Measurements from ENCODE around the gene OGDH.
"Not testable (repeated sequence)": the region's sequence is repeated elsewhere in the genome, so short reads cannot be mapped to it uniquely, and the experiment has no call there.

Gene OGDH

DNA sequence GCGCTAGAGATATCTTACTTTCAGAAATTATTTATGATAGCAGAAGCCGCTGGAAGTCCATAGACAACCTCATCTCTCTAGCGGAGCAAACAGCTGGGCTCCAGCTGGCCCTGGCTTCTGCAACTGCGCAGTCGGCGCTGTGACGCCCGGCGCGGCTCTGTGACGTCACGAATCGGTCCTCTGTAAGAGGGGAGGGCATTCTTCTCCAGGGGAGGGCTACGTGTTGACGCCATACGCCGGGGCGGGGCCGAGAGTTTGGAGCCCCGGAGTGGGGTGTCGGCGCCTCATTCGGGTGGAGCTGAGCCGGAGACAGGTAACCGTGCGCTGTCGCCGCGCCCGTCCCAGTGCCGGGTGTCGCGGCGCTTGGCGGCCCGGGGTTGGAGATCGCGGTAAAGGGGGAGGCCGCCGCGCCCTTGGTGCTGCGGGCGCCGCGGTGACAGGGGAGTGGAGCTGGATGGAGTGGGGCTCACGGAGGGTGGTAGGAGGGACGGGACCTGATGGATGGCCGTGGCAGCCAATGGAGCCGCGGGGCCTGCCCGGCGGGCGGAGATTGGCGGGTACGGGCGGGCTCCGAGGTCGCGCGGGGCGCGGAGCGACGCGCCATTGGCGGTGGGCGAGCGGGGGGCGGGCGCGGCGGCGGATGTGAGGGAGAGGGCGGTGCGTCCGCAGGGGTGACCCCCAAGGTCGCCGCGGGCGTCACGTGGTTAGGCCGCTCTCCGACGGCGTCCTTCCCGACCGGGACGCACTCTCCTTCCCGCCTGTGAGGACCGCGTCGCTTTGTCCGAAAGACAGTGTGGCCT lies at the start of gene OGDH:
TSS of gene OGDH (plus strand) at position 287 of the 800 bp plus-strand sequence. CDS start 17,717 bp downstream, outside the sequence.
- peak; percentile 98 for DNase-seq

DNA sequence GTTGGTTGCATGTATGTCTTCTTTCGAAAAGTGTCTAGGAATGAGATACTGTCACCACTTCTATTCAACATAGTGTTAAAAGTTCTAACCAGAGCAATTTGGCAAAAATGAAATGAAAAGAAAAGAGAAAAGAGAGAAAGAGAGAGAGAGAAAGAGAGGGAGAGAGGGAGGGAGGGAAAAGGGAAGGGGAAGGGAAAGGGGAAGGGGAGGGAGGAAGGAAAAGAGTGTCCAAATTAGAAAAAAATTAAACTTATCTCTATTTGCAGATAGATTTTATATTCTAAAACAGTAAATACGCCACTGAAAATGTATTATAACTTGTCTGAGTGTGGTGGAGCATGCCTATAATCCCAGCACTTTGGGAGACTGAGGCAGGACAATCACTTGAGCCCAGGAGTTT lies 48.9 kb upstream of the OGDH start:
- no peak for DNase-seq

DNA sequence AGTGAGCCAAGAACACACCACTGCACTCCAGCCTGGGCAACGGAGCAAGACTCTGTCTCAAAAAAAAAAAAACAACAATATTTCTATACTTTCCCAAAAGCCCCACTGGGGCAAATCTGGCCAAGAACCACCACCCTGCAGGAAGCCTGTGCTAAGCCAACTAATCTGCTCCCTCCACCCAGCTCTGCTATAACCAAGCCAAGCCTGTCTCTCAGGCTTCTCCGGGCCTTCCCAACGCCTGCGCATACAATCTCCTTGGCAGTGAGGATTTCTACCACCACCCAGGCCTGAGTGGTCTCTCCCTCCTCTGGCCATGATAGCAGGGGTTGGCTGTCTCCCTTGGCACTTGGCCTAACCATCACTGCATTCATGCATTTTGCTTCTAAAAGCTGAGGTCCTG lies 46.9 kb upstream of the OGDH start:
- no peak for DNase-seq

DNA sequence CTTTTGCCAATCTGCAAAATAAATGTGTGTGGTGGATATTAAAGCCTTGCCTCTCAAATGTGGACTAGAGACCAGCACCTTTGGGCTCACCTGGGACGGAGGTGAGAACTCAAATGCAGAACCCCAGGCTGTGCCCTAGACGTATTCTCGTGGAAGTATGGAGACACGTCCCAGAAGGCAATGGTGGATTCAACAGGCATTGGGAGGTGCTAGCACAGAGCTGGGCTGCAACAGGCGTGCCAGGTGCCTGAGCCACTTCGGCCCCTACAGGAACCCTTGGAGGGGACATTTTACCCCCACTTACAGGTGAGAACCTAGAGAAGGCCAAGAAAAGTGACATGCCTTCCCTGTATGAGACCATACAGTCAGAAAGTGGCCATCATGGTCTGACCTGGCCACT lies 44.9 kb upstream of the OGDH start:
- no peak for DNase-seq

DNA sequence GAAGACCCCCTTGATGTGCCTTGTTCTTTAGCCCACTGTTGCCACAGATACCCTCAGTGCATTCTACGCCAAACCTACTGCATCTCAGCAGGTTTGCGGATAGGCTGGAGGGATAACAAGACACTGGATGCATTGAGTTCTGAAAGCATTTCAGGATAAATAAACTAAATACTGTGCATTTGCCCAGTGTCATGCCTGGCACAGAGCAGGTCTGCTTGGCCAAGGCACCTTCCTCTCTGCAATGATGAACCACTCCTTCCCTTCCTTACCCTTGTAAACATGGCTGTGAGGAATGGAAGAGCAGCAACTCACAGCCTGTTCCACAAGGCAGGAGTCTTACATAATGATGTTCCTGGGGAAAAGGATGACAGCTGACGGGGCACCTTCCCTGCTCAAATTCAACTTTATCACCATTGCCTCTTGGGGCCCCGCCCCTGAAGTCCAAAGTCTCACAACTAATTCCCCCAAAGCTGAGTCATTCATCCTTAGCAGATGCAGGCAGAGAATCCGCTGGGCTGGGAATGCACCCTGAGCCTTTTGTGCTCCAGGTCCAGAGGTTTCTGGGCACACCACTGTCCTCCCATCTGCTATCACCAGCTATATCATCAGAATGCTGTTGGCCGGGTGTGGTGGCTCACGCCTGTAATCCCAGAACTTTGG lies 44.3 kb upstream of the OGDH start:
- DNase-seq: no peak

DNA sequence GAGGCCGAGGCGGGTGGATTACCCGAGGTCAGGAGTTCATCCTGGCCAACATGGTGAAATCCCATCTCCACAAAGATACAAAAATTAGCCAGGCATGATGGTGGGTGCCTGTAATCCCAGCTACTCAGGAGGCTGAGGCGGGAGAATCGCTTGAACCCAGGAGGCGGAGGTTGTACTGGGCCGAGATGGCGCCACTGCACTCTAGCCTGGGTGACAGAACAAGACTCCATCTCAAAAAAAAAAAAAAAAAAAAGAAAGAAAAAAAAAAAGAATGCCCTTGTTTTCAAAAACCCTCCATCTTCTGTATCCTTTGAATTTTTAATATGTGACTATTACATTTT lies 43.8 kb upstream of the OGDH start:
- not testable (repeated sequence) for DNase-seq

DNA sequence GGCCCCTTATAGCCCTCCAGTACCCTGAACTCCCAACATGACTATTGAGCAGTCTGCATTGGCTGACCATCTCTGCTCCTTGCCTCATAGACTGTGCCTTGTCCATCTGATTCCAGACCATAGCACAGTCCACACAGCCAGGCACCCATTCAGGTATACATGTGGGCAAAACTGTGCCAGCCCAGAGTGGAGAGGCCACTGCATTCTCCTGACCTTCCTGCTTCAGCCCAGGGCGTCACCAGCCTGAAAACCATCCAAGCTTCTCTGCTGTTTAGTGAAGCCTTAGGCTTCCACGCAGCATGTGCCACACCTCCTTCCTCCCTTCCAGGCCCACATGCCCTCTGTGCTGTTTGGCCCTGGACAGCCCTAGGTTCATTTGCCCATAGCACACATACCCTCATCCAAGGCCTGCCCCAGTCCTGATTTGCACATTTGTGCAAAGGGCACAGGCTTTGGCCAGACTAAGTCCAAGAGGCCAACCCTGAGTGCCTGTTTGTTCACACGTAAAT lies 43.2 kb upstream of the OGDH start:
- no peak for DNase-seq

DNA sequence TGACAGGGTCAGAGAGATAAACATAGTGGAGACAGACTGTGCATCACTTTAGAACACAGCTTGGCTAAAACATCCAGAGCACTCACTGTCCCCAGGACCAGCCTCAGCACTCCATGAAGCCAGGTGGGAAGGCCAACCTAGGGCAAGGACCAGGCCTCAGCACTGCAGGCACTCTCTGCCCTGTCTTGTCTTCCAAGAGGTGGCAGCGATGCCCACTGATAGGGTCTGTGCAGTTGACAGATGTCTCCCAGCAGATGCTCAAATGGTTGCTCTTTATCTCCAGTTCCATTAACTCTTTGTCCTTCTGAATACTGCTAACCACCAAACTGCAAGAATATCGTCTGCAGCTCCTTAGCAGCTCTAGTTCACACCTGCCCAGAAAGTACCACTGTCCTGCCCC lies 41.8 kb upstream of the OGDH start:
- DNase-seq: no peak

DNA sequence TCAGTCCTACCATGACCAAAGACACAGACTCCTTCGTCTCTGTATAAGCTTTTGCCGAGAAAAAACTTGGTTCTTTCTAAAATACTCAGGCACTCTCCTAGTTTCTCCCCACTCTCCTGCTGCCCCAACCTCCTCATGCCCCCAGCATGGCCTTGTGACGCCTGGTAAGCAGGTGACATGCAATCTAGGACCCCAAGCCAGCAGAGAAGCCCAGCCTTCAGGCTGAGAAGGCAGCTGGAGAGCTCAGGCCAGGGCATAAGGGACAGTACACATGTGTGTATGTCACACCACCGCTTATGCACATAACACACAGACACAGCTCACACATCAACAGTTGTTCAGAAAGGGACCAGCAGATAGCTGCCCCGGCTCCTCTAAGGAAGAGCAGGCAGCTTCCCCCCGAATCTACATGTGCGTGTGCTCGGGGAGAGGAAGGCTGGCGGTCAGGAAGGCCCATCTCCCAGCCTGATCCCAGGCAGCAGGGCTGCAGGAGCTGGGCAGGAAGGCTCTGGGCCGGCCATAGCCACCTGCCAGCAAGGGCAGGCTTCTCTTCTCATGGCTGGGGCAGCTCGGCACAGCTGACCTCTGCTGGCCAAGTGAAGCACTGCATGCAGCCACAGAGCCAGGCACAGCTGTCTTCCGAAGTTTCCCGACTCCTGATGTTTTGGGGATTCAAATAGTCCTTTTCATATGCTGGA lies 41.2 kb upstream of the OGDH start:
- DNase-seq: peak; percentile 43

DNA sequence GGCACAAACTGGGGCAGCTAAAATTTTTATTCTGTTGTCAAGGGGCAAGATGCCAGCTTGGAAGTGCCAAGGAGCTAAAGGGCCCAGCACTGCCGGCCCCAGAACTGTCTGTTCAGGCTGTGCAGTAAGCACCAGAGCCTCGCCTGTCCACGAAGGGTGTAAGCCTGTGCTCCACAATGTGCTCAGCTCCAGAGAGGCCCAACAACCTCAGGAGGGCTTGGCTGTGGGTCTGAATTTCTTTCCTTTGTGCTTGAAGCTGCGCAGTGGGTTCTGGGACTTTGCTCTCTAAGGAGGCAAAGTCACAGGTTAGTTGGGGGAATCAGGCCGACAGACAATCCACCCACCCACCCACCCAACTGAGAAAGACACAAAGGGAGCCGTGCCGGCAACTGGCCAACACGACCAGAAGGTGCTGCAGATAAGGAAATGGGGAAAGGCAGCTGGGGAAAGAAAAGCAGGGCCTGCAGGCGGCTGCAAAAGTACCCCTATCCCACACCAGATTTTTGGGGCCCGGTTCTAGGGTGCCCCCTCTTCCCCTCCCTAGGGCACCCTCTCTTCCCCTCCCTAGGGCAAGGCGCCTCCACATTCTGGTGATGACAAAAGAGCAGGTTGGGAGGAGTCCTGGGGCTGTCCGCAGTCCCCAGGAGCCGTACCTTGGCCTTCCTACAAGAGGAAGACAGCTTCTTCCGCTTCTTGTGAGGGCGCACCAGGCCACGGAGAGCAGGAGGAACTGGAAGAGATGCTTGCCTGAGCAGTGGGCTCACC lies 40.5 kb upstream of the OGDH start:
- DNase-seq: no peak

DNA sequence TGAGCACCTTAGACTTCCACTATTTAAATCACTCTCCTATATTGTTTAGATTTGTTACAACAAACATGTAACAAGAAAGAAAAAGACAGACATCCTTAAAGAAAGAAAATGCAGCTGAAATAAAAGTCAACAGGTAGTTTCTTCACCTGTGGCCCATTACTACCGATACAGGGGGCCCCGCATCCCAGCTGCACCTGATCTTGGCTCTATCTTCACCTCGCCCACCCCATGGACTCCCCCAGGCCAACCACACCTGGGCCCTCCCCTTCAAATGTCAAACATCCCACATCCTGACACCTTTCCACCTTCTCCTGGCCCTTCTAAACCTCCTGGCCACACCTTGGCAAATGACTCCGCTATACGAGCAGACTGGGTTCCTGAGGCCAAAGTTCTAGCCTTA lies 39.7 kb upstream of the OGDH start:
- DNase-seq: no peak

DNA sequence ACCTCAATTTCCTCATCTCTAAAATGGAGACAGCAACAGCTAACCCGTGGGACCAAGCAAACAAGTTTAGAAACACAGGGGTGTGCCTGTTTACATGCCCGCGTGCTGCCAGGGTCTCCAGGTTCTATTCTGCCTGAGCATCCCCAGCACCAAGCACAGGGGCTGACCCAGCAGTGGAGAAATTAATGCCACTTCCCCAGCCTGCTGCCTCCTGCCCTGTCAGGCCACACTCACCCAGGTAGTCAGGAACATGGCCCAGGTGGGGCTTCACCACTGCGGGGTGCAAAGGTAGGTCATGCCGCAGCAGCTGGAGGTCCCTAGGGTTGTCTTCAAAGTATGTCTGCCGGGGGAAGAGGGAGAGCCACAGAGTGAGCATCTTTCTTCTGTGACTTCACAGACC lies 38.5 kb upstream of the OGDH start:
- no peak for DNase-seq

DNA sequence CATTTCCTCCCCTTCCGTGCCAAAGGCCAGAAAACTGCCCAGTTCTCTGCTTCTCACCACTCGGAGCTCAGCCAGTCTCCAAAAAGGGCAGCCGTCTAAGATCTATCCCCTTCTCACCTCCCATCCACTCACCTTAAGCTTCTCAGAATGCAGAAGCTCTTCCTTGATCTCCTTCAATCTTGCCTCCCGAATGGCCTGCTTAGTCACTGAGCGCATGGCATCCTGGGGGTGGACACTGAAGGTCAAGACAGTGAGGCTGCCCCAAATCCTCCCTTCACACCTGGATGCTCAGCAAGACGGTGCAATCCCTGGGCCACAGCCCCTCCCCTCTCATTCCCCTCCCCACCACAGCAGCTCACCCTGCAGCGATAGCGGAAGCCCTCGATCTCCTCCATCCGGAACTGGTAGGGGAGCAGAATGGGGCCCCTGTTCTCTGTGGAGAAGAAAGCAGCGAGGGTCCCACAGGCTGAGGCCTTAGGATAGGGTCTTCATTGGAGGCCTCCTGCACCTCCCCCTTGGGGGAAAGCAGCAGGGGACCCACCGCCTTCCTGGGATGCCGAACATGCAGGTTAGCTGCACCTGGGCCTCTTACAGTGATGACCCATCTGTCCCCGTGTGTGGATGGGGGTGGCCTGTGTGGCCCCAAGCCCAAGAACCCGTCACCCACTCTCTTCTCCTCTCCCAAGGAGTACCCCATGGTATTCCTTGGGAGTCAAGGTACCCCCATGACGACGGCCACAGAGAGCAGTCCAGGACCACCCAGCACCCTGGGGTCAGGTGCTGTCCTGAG lies 37.5 kb upstream of the OGDH start:
- no peak for DNase-seq

DNA sequence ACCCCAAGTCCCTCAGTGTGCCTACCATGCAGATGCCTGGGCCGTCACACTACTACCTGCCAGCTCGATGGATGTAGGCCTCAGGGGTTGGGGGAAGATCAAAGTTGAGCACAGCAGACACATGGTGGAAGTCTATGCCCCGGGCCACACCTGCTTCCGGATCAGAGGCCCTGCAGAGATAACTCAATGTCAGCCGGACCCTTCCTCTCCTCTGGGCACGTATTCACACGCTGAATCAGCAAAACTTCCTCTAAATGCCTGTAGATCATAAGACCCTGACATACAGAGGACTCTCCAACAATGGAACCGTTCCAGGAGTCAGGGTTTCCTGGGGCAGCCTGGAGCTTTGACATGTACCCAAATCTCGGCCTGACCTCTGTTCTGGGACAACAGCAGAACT lies 36.5 kb upstream of the OGDH start:
- no peak for DNase-seq

DNA sequence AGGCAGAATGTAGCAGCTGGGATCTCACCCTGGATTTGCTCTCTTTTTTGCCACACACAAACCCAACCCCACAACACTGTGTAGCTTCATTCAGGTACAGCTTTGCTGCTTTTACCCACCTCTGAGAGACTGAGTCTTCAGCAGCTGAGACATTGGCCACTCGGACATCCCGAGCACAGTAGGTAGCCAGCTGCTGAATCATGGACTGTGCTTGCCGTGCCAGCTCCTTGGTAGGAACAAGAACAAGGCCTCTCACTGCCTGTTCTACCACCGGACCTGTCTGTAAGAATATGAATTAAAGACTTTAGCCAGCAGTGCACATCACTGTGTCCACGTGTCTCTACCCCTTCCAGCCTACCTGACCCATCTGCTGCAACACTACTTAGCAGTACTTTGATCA lies 33.7 kb upstream of the OGDH start:
- DNase-seq: no peak

DNA sequence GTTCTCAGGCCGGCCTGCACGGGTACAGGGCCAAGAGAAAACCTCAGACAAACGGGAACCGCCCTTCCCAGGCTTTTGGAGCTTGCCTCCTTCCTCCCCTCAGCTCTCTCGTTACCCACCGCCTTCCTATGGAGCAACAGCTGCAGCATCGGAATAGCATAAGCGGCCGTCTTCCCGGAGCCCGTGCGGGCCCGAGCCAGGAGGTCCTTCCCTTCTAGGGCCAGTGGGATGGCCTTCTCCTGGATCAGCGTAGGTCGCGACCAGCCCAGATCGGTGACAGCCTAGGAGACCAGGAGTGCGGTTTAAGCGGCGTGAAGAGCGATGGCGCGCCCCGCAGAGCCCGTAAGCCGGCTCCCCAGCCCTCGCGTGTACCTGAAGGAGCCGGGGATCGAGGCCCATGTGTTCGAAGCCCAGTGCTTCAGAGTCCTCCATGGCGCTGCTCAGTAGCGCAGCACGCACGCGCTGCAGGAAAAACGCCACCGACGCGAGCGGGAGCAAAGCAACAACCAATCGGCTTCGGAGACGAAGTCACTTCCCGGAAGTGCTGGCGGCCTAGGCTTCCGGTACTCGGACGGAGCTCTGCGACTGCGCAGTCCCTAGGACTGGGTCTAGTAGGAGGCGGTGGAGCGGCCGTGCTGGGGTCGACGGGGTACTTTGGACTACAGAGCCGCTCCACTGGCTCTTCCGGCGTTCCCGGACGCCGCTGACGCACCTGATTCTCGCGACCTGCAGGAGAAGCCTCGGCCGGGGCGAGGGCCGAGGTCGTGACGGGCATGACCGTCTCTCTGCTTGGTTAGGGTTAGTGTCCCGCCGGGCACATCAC lies 32.8 kb upstream of the OGDH start, which contains the start of gene DDX56:
TSS of gene DDX56 (minus strand) at position 445 of the 823 bp plus-strand sequence. CDS start at position 432, 13 bp downstream.
- peak; percentile 88 for DNase-seq

DNA sequence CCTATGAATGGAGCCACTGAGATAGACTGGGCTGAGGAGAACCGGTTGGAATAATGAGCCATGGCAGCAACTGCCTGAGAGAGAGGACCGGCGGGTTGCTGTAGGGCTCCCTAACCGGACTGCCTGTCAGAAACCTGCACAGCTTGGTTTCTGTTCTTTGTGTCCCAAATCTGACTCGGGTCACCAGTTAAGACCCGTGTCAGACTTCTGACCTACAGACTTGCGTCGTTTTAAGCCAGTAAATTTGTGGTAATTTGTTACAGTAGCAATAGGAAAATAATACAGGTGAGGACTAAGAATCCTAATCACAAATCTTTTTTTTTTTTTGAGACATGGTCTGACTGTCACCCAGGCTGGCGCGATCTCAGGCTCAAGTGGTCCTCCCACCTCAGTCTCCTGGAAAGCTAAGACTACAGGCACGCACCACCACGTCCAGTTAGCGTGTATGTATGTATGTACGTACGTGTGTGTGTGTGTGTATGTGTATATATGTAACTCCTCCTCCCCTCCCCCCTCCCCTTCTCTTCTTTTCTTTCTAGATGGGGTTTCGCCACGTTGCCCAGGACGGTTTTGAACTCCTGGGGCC lies 32.0 kb upstream of the OGDH start:
- DNase-seq: no peak

DNA sequence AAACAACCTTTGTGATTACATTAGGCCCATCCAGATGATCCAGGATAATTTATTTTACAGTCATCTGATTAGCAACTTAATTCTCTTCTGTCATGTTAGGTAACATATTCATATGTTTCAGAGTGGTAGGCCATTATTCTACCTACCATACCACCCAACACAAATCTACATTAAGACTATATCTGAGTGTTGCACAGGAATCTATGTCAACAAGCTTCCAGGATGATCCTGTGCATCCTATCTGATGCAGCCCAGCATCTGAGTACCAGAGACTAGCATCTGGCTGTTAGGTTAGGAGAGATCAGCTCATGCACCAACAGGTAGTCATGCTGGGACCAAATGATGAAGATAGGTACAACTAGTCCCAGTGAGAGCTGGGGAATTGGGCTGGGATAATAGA lies 31.4 kb upstream of the OGDH start:
- DNase-seq: no peak

DNA sequence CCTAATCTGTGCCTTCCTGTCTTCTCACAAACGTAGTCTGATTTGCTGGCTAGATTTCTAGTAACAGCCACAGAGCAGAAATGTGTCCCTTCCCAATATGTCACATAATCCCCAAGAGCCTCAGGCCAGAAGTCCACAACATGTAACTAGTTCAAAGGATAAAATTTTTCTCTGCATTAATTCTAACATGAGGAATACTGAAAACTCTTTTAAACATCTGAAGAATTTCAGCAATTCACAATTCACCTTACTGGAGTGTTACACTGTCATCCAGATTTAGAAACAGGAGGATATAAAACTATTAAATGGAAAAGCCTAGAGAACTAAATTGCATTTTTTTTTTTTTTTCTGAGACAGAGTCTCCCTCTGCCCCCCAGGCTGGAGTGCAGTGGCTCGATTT lies 30.2 kb upstream of the OGDH start:
- DNase-seq: no peak

DNA sequence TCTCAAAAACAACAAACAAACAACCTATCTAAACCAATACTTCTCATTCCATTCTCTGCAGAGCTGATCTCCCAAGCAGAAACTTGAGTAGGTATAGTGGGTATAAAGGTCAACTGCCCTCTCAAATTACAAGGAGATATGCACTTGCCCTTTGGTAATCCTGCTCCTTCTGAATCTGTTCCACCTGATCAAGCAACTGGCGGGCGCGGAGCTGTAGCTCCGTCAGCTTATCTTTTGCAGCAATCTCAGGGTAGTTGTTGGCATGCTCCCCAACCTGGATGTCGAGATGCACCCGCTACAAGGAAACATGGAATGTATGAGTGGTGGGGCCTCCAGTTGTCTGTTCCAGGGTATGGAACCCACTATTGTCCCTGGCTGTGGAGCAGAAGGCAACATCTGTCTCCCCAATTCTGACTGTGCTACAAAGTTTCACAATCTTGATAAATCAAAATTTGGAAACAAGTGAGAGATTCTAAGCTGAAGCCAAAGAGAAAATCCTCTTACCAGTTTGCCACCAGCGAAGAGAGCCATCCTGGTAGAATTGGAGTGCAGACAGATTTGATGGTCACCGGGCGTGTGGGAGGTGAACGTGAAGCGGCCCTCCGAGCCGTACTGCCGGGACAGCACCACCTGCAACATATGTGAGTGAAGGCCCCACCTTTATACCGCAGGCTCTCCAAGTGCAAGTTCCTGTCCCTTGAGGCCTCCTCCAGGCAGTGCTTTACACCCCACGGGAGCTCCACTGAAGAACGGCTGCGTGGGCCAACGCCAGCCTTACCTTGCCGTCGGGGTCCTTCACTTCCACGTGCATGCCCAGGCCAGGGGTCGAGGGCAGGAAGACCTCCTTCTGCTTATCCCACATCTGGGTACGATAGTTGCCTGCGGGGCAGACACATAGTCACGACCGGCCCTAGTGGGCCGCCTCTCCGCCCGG lies 25.2 kb upstream of the OGDH start:
- peak; percentile 41 for DNase-seq
